ENCODE results near the gene EPHA6. TPM values are rescaled to one million over a fixed set of nuclear protein-coding genes. Genes with fewer than 3 reads are reported as not detected.

The EPHA6 gene
- 1 to 10 TPM in 1 of 2 donors, under 1 TPM in 1; 0.57 to 1.1 TPM for total RNA-seq
- long read RNA-seq, donor 1, result 0 reads
- long read RNA-seq, donor 2, result 0 reads

- intact Hi-C loops (cut with DNase I), result no loop called here
Measured at GRCh38 chr3:96813820-96814650, at the start of gene EPHA6. EPHA6 (plus strand) TSS chr3:96814594.

DNA sequence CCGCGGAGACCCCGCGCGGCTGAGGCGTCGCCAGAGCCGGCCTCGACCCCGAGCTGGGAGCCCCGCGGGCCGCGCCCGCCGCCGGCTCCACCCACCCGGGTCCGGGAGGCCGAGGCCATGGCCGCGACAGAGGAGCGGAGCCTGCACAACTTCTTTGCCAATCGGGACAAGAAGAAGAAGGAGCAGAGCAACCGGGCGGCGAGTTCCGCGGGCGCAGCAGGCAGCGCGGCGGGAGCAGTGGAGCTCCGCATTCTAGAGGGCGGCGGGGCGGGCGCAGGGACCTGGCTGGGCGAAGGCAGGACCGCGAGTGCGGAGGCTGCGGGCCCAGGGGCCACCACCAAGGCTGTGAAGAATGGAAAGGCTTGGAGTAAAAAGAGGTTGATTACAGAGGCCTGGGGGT, 37.6 kb upstream of the EPHA6 start:
- intact Hi-C loops (cut with DNase I), result no loop called here
- no peak for DNase-seq (ENCODE audit: low spot score)

More at GRCh38 chr3:96813820-96814650, at the start of gene EPHA6:
- peak; percentile 80 for DNase-seq (ENCODE audit: low spot score)

GRCh38 chr3:96779810-96780209, 34.6 kb upstream of the EPHA6 start:
- DNase-seq (ENCODE audit: low spot score), result no peak
- intact Hi-C loops (cut with DNase I), result no loop called here

GRCh38 chr3:96796101-96796500, 18.3 kb upstream of the EPHA6 start:
- intact Hi-C loops (cut with DNase I), result no loop called here
- no peak for DNase-seq (ENCODE audit: low spot score)

DNA sequence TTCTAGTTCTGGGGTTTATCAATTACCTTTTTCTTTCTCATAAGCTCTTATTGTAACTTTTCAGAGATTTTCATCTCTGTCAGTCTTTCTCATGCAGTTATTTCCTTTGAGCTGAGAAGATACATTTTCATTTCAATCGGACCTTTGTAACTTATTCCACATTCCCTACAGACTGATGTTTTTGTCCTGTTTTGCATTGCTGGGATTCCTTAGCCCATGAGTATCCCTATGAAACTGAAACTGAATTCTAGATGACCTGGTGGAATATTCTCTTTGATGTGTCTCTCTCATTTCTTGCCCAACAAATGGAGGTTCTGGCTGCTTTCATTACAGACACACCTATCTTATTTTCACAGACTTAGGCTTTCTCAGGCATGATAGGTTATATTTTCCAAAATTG, 10.5 kb upstream of the EPHA6 start:
- intact Hi-C loops (cut with DNase I), result no loop called here
- no peak for DNase-seq (ENCODE audit: low spot score)

- intact Hi-C loops (cut with DNase I), result no loop called here
- DNase-seq (ENCODE audit: low spot score), result no peak
Measured at GRCh38 chr3:96806341-96806740, 8.1 kb upstream of the EPHA6 start.

- intact Hi-C loops (cut with DNase I), result no loop called here
- peak; percentile 84 for DNase-seq (ENCODE audit: low spot score)
Measured at GRCh38 chr3:96813134-96813819, 1.1 kb upstream of the EPHA6 start.

DNA sequence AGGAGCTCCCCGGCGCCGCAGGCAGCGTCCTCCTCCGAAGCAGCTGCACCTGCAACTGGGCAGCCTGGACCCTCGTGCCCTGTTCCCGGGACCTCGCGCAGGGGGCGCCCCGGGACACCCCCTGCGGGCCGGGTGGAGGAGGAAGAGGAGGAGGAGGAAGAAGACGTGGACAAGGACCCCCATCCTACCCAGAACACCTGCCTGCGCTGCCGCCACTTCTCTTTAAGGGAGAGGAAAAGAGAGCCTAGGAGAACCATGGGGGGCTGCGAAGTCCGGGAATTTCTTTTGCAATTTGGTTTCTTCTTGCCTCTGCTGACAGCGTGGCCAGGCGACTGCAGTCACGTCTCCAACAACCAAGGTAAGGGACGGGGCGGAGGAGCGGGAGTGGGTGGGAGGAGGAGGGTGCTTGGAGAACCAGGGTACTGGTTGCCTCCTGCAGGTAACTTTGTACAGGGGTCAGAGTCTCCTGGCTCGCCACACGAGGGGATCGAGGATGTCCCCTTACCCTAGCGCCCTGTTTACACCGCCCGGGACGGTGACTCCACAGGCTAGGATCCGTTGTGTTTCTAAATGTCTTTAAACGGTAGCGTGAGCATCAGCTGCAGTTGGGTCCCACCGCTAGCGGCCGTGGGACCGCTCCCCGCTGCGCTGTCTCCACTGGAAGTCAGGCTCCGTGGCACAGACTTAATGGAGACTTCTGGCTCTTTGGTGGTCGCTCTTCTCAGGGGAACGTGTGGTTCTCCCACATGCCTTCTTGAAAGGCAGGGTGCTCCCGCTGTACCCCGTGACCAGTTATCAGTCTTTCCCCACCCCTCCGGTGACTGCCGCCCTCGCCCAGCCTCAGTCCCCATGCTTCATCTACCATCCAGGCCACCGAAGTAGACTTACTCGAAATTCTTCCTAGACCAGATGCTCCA, 515 bp downstream of the EPHA6 start:
- DNase-seq (ENCODE audit: low spot score), result no peak
- intact Hi-C loops (cut with DNase I), result no loop called here

DNA sequence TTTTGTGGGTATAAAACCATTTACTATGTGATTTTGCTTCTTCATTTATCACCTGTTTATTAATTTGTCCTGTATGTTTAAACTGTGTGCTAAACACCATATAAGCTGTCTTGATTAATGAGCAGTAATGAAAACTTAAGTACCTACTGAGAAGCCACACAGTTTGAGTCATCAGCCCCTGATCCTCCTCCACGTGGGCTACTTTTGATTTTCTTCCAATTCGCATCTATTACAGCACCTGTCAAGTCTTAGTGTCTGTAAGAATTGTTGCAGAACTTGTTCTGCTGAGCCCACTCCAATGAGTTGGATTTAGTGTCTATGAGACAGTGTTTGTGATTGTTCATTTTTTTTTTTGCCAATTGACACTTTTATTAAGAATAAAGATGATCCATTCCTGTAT, 16.8 kb downstream of the EPHA6 start:
- intact Hi-C loops (cut with DNase I), result no loop called here
- no peak for DNase-seq (ENCODE audit: low spot score)

DNA sequence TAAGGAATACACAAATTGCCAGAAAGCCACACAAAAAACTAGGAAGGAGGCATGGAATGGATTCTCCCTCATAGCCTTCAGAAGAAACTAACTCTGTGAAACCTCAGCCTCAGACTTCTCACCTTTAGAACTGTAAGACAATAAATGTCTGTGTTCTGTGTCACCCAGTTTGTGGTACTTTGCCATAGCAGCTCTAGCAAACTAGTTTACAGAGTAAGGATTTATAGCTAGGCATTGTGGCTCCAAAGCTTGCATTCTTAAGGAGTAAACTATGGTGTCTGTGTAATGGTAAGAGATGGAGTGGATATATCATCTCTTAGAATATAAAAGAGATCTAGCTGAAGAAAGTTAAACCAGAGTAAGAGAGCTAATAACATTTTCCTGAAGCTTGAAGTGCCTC, 18.9 kb downstream of the EPHA6 start:
- intact Hi-C loops (cut with DNase I), result no loop called here
- DNase-seq (ENCODE audit: low spot score), result no peak

- intact Hi-C loops (cut with DNase I), result no loop called here
Measured at GRCh38 chr3:96836153-96836915, 21.9 kb downstream of the EPHA6 start.

DNA sequence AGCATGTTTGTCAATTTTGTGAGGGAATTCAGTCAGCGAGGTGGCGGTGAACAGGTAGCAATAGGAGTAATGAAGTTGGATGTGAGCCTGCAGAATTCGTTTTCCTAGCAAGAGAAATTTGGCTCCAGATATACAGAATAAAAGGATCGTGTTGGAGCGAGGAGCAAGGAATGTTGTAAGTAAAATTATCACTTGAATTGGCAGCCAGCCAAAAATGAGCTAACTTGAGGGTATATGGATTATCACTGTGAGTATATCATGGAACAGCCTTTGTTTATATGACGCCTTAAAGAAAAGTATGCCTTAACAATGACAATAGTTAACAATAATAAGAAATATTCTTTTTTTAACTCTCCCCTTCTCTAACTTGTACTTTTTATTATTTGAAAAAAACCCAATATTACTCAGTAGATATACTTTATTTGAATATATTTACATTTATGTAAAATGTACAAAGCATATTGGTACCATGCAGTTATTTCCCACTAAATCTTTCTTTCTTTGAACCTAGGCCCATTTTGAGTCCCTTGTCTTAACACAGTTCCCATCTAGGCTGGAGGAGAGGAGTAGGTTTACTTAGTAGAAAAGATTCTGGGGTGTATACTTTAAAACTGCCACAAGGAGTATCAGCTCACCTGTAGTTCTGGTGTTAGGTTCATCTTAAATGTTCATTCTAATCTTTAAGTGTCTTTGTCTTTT, 29.3 kb downstream of the EPHA6 start:
- DNase-seq (ENCODE audit: low spot score), result no peak
- intact Hi-C loops (cut with DNase I), result no loop called here

More at GRCh38 chr3:96836153-96836915, 21.9 kb downstream of the EPHA6 start:
- no peak for DNase-seq (ENCODE audit: low spot score)

DNA sequence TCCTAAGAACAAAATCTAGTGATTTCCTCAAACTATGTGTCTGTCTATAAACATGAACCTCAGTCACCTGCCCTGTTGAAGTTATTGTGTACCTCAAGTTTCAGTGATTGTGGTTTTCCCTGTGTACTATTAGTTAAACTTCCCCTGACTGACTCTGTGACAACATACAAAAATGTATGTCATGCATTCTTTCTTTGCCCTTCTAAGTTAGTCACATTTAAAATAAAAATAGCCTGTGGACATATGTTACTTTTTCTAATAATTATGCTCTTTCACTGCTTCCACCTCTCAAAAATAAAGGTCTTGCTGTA, 29.8 kb downstream of the EPHA6 start:
- no peak for DNase-seq (ENCODE audit: low spot score)

DNA sequence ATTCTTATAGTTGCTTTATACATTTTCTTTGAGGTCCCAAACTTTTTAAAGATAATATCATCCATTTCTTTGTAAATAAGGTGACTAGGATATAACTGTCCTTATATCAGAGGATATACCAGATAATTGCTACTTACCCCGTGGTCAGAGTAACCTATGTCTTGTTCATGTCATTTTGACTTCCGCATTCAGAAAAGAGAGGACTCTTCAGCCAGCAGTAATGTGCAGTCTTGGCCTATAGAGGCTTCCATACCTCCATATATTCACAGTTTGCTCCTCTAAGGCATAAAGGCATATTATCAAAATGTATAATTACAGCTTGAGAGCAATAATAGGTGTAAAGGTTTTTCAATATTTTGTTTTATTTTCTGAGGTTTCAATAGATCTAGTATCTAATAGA, 38.5 kb downstream of the EPHA6 start:
- DNase-seq (ENCODE audit: low spot score), result no peak
- intact Hi-C loops (cut with DNase I), result no loop called here

More for the DNA sequence above, 29.8 kb downstream of the EPHA6 start:
- intact Hi-C loops (cut with DNase I), result no loop called here

- DNase-seq (ENCODE audit: low spot score), result no peak
- intact Hi-C loops (cut with DNase I), result no loop called here
Measured at GRCh38 chr3:96860882-96861281, 46.5 kb downstream of the EPHA6 start.

DNA sequence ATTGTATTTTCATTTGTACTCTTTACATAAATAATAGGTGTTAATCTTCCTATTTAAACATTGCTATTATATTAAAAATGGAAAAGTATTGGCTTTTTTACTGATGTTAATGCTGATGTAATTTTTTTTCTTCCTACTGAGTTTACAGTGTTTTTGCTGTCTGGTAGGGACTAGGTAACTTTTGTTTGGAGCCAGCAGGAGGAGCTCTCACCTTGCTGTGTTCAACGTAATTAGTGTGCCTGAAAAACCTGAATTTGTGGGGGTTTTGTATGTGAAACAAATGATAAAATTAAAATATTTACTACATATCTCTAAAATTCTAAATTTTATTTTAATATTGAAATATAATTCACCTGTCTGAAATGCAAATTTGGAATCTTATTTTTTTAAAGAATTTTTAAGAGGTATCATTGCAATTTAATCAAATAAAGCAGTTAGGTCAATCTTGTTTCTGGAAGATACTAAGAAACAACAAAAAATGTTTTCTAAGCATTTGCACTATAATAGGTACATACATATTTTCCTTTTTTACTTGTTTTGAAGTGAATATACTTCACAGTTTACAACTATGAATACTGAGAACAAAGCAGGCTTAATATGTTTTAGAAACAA, 48.8 kb downstream of the EPHA6 start:
- intact Hi-C loops (cut with DNase I), result no loop called here
- DNase-seq (ENCODE audit: low spot score), result no peak

GRCh38 chr3:96865605-96866004, 51.2 kb downstream of the EPHA6 start:
- no peak for DNase-seq (ENCODE audit: low spot score)
- intact Hi-C loops (cut with DNase I), result no loop called here

- intact Hi-C loops (cut with DNase I), result no loop called here
- DNase-seq (ENCODE audit: low spot score), result no peak
Measured at GRCh38 chr3:96869316-96869715, 54.9 kb downstream of the EPHA6 start.

All from posterior vena cava (tissue), 2 donors.